Measurements from ENCODE around the gene PNPLA6.

DNA sequence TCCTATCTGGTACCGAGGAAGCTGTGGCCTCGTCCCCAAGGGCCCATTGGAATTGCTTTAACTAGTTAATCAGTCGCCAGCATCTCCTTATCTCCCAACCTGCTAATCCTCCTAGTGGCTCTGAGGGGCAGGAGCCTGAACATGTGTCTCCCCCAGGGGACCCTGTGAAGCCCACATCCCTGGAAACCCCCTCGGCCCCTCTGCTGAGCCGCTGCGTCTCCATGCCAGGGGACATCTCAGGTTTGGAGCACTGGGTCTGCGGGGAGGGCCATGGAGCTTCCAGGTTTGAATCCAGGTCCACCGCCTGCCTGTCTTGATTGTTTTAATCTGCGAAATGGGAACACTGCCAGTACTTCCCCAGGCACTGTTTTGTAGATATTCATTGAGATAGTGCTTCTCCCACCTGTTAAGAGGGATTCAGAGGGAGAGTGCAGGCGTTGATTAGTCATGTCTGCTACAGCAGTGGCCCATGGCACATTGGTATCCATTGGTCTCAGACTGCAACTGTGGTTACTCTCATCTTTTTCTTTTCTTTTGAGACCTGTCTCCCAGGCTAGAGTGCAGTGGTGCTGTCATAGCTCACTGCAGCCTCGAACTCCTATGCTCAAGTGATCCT lies 6.4 kb downstream of the PNPLA6 start:
- TF ChIP-seq, protein P1, sequence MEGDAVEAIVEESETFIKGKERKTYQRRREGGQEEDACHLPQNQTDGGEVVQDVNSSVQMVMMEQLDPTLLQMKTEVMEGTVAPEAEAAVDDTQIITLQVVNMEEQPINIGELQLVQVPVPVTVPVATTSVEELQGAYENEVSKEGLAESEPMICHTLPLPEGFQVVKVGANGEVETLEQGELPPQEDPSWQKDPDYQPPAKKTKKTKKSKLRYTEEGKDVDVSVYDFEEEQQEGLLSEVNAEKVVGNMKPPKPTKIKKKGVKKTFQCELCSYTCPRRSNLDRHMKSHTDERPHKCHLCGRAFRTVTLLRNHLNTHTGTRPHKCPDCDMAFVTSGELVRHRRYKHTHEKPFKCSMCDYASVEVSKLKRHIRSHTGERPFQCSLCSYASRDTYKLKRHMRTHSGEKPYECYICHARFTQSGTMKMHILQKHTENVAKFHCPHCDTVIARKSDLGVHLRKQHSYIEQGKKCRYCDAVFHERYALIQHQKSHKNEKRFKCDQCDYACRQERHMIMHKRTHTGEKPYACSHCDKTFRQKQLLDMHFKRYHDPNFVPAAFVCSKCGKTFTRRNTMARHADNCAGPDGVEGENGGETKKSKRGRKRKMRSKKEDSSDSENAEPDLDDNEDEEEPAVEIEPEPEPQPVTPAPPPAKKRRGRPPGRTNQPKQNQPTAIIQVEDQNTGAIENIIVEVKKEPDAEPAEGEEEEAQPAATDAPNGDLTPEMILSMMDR (IDR thresholded peaks at IDR 0.05): no peak
- no peak for TF ChIP-seq POLR2A (IDR thresholded peaks at IDR 0.05)

Measured in right lobe of liver (tissue), 4 donors.